NT2/D1 (cell line): ENCODE measurements around the gene ITM2B.

Experiments
- DNase-seq: peaks from one replicate; pipeline ENCODE4 v3.0.0-alpha.2; 2011; ENCODE audit warnings: low read depth, low spot score
- H3K27me3 ChIP-seq: 2 replicates; pipeline ENCODE4 v1.6.0; 2011; ENCODE audit warnings: mild to moderate bottlenecking; ENCODE audit not compliant: insufficient read length, insufficient read depth
- H3K36me3 ChIP-seq: 2 replicates; pipeline ENCODE4 v1.6.1; 2011; ENCODE audit warnings: mild to moderate bottlenecking, low read length, mixed read lengths; ENCODE audit not compliant: insufficient read depth, insufficient read length
- H3K4me1 ChIP-seq: 2 replicates; pipeline ENCODE4 v1.5.1; 2011; ENCODE audit not compliant: insufficient read depth, insufficient read length
- H3K4me3 ChIP-seq: 2 replicates; pipeline ENCODE4 v1.5.1; 2011; ENCODE audit warnings: low read depth; ENCODE audit not compliant: insufficient read length
- H3K9ac ChIP-seq: 2 replicates; pipeline ENCODE4 v1.6.0; 2011; ENCODE audit warnings: low read depth; ENCODE audit not compliant: insufficient read length
- H3K9me3 ChIP-seq: 2 replicates; pipeline ENCODE4 v1.5.1; 2011; ENCODE audit warnings: mild to moderate bottlenecking, low read length; ENCODE audit not compliant: insufficient read depth
- SUZ12 ChIP-seq: IDR thresholded peaks from 2 replicates; pipeline ENCODE4 v1.6.1; 2011; ENCODE audit not compliant: insufficient read length, insufficient read depth; ENCODE audit errors: extremely low read depth
- YY1 ChIP-seq: IDR thresholded peaks from 2 replicates; pipeline ENCODE4 v1.6.1; 2011; ENCODE audit not compliant: insufficient read length, insufficient read depth
- ZNF274 ChIP-seq: IDR thresholded peaks from 2 replicates; pipeline ENCODE4 v1.6.1; 2011; ENCODE audit warnings: mild to moderate bottlenecking, low read depth, low read length

The ITM2B gene

GRCh38 chr13:48273346-48273745 lies 40.3 kb downstream of the ITM2B start:
- Histone ChIP-seq H3K9ac (no peak overlapping the region), H3K9me3 (no peaks in the 10 kb centered on the region), H3K4me1 (no peaks in the 10 kb centered on the region), H3K4me3 (no peak overlapping the region), H3K36me3 (peaks cover 4% of the 10 kb centered on the region), H3K27me3 (no peaks in the 10 kb centered on the region)
- TF ChIP-seq YY1 (no peak), ZNF274 (no peak), SUZ12 (no peak)
- DNase-seq: no peak

- Histone ChIP-seq H3K4me3 (no peak overlapping the region), H3K9me3 (no peaks in the 10 kb centered on the region), H3K4me1 (no peaks in the 10 kb centered on the region), H3K27me3 (no peaks in the 10 kb centered on the region), H3K36me3 (no peaks in the 10 kb centered on the region), H3K9ac (no peak overlapping the region)
- TF ChIP-seq SUZ12: no peak
- TF ChIP-seq ZNF274: no peak
- no peak for TF ChIP-seq YY1
- DNase-seq: no peak
These were observed 42.5 kb downstream of the ITM2B start for GRCh38 chr13:48275507-48275906.

GRCh38 chr13:48278806-48279205 lies 45.8 kb downstream of the ITM2B start:
- DNase-seq: no peak
- Histone ChIP-seq H3K4me1 (no peaks in the 10 kb centered on the region), H3K9me3 (no peaks in the 10 kb centered on the region), H3K4me3 (no peak overlapping the region), H3K9ac (no peak overlapping the region), H3K36me3 (no peaks in the 10 kb centered on the region), H3K27me3 (no peaks in the 10 kb centered on the region)
- TF ChIP-seq YY1 (no peak), ZNF274 (no peak), SUZ12 (no peak)

DNA sequence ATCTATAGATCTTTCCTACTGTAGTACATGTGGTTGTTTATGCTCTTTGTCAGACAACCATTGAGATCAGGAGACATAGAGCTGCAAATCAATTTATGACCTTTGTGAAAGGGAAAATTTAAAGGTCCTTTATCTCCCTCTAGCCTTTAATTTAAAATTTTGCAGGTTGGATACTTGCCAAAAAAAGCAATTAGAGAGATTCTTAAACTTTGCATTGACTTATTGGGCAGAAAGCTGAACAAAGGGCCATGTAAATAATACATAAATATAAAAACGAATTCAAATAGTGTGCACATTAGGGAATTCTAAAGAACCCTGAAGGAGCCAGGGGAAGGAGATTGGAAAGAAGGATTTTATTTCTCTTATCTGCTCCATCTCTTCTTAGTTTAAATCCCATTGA lies 48.5 kb downstream of the ITM2B start:
- no peaks in the 10 kb centered on the region for H3K36me3 ChIP-seq
- TF ChIP-seq ZNF274 (no peak), YY1 (no peak), SUZ12 (no peak)
- H3K9me3 ChIP-seq: no peaks in the 10 kb centered on the region
- H3K4me3 ChIP-seq: no peak overlapping the region
- H3K9ac ChIP-seq: no peak overlapping the region
- DNase-seq: no peak
- H3K4me1 ChIP-seq: no peaks in the 10 kb centered on the region
- H3K27me3 ChIP-seq: no peaks in the 10 kb centered on the region

GRCh38 chr13:48291730-48292129 lies 58.7 kb downstream of the ITM2B start:
- H3K4me3 ChIP-seq: no peak overlapping the region
- no peaks in the 10 kb centered on the region for H3K4me1 ChIP-seq
- no peaks in the 10 kb centered on the region for H3K9me3 ChIP-seq
- H3K27me3 ChIP-seq: no peaks in the 10 kb centered on the region
- no peak for TF ChIP-seq YY1
- TF ChIP-seq SUZ12: no peak
- TF ChIP-seq ZNF274: no peak
- no peak overlapping the region for H3K9ac ChIP-seq
- H3K36me3 ChIP-seq: no peaks in the 10 kb centered on the region
- DNase-seq: no peak

GRCh38 chr13:48292650-48293049 lies 59.6 kb downstream of the ITM2B start:
- no peak overlapping the region for H3K9ac ChIP-seq
- H3K4me3 ChIP-seq: no peak overlapping the region
- no peak for TF ChIP-seq YY1
- TF ChIP-seq ZNF274: no peak
- TF ChIP-seq SUZ12: no peak

GRCh38 chr13:48294653-48295052 lies 61.6 kb downstream of the ITM2B start:
- H3K36me3 ChIP-seq: no peaks in the 10 kb centered on the region

More at GRCh38 chr13:48292650-48293049, 59.6 kb downstream of the ITM2B start:
- H3K36me3 ChIP-seq: no peaks in the 10 kb centered on the region
- H3K9me3 ChIP-seq: no peaks in the 10 kb centered on the region
- DNase-seq: no peak
- no peaks in the 10 kb centered on the region for H3K4me1 ChIP-seq
- H3K27me3 ChIP-seq: no peaks in the 10 kb centered on the region

GRCh38 chr13:48295271-48295670 lies 62.3 kb downstream of the ITM2B start:
- no peak for DNase-seq
- TF ChIP-seq ZNF274 (no peak), SUZ12 (no peak), YY1 (no peak)

More at GRCh38 chr13:48294653-48295052, 61.6 kb downstream of the ITM2B start:
- no peaks in the 10 kb centered on the region for H3K9me3 ChIP-seq
- H3K27me3 ChIP-seq: no peaks in the 10 kb centered on the region
- DNase-seq: no peak
- no peak overlapping the region for H3K9ac ChIP-seq
- no peak overlapping the region for H3K4me3 ChIP-seq
- TF ChIP-seq ZNF274: no peak
- TF ChIP-seq SUZ12: no peak
- TF ChIP-seq YY1: no peak
- H3K4me1 ChIP-seq: no peaks in the 10 kb centered on the region

More at GRCh38 chr13:48295271-48295670, 62.3 kb downstream of the ITM2B start:
- H3K9me3 ChIP-seq: no peaks in the 10 kb centered on the region
- no peaks in the 10 kb centered on the region for H3K4me1 ChIP-seq
- H3K9ac ChIP-seq: no peak overlapping the region
- no peaks in the 10 kb centered on the region for H3K27me3 ChIP-seq
- no peaks in the 10 kb centered on the region for H3K36me3 ChIP-seq
- H3K4me3 ChIP-seq: no peak overlapping the region
